NCI-H1694 treated with DMSO at 0.1 percent for 48 hours (cell line): ENCODE data around the gene THADA.
"Not testable (repeated sequence)": the region's sequence is repeated elsewhere in the genome, so short reads cannot be mapped to it uniquely, and the experiment has no call there.

Experiments used
- DNase-seq: peaks from one replicate; lab custom pipeline; 2025; lab: John Stamatoyannopoulos, UW

THADA gene

GRCh38 chr2:43541165-43541564 is 54.7 kb downstream of the THADA start:
- DNase-seq = no peak

- no peak for DNase-seq
Observed at GRCh38 chr2:43540021-43540779, 55.6 kb downstream of the THADA start.

GRCh38 chr2:43539436-43539835 is 56.4 kb downstream of the THADA start:
- DNase-seq = no peak

GRCh38 chr2:43538034-43538670 is 57.7 kb downstream of the THADA start:
- no peak for DNase-seq

GRCh38 chr2:43537137-43537536 is 58.7 kb downstream of the THADA start:
- no peak for DNase-seq

- no peak for DNase-seq
Observed at GRCh38 chr2:43534569-43534968, 61.3 kb downstream of the THADA start.

GRCh38 chr2:43532572-43532971 is 63.3 kb downstream of the THADA start:
- not testable (repeated sequence) for DNase-seq

- DNase-seq = no peak
Observed at GRCh38 chr2:43531251-43531650, 64.6 kb downstream of the THADA start.

GRCh38 chr2:43526994-43527393 is 68.8 kb downstream of the THADA start:
- DNase-seq = no peak

- DNase-seq = no peak
Observed at GRCh38 chr2:43525506-43525905, 70.3 kb downstream of the THADA start.

GRCh38 chr2:43524177-43524965 is 71.5 kb downstream of the THADA start:
- no peak for DNase-seq

- DNase-seq = no peak
Observed at GRCh38 chr2:43522177-43522576, 73.7 kb downstream of the THADA start.

GRCh38 chr2:43521568-43521967 is 74.3 kb downstream of the THADA start:
- no peak for DNase-seq

GRCh38 chr2:43520919-43521318 is 74.9 kb downstream of the THADA start:
- no peak for DNase-seq

GRCh38 chr2:43519643-43520221 is 76.1 kb downstream of the THADA start:
- DNase-seq = no peak

GRCh38 chr2:43518718-43519117 is 77.1 kb downstream of the THADA start:
- DNase-seq = no peak

- no peak for DNase-seq
Observed at GRCh38 chr2:43518181-43518580, 77.7 kb downstream of the THADA start.

- DNase-seq = no peak
Observed at GRCh38 chr2:43515807-43516497, 79.9 kb downstream of the THADA start.

- DNase-seq = no peak
Observed at GRCh38 chr2:43515248-43515647, 80.6 kb downstream of the THADA start.

- DNase-seq = no peak
Observed at GRCh38 chr2:43513796-43514195, 82.0 kb downstream of the THADA start.

- DNase-seq = no peak
Observed at GRCh38 chr2:43513216-43513615, 82.6 kb downstream of the THADA start.

- no peak for DNase-seq
Observed at GRCh38 chr2:43511199-43511598, 84.6 kb downstream of the THADA start.
